GM19395 (cell line): Measurements from ENCODE around the gene BIN1.

ENCODE experiments used
- ATAC-seq: cut with Tn5 transposase; IDR thresholded peaks from one replicate; pipeline ENCODE4 v1.9.1; 2021; ENCODE audit warnings: mild to moderate bottlenecking, moderate library complexity; ENCODE audit not compliant: unreplicated experiment

The BIN1 gene

GRCh38 chr2:127051116-127052056 lies 55.6 kb downstream of the BIN1 start:
- no peak for ATAC-seq

GRCh38 chr2:127050803-127051115 lies 56.2 kb downstream of the BIN1 start:
- ATAC-seq, result no peak

GRCh38 chr2:127049927-127050802 lies 56.8 kb downstream of the BIN1 start:
- ATAC-seq, result peak; percentile 72

GRCh38 chr2:127048969-127049897 lies 57.7 kb downstream of the BIN1 start:
- no peak for ATAC-seq

GRCh38 chr2:127048618-127048935 lies 58.4 kb downstream of the BIN1 start:
- ATAC-seq, result no peak

GRCh38 chr2:127047716-127048617 lies 59.0 kb downstream of the BIN1 start:
- no peak for ATAC-seq

- no peak for ATAC-seq
These were observed 59.9 kb downstream of the BIN1 start for GRCh38 chr2:127047054-127047453.

- ATAC-seq, result no peak
These were observed 60.4 kb downstream of the BIN1 start for GRCh38 chr2:127046579-127046978.

GRCh38 chr2:127045792-127046501 lies 61.0 kb downstream of the BIN1 start:
- no peak for ATAC-seq

- no peak for ATAC-seq
These were observed 61.8 kb downstream of the BIN1 start for GRCh38 chr2:127044977-127045661.

- ATAC-seq, result no peak
These were observed 62.7 kb downstream of the BIN1 start for GRCh38 chr2:127044165-127044718.

- ATAC-seq, result no peak
These were observed 63.4 kb downstream of the BIN1 start for GRCh38 chr2:127043367-127044164.

- no peak for ATAC-seq
These were observed 65.5 kb downstream of the BIN1 start for GRCh38 chr2:127041259-127041970.

GRCh38 chr2:127040169-127040568 lies 66.8 kb downstream of the BIN1 start:
- no peak for ATAC-seq

GRCh38 chr2:127039387-127040031 lies 67.4 kb downstream of the BIN1 start:
- ATAC-seq, result peak; percentile 61

GRCh38 chr2:127037476-127037875 lies 69.5 kb downstream of the BIN1 start:
- ATAC-seq, result no peak
